CD4-positive, alpha-beta T cell treated with Interleukin-21 for 1 hour (primary cell): ENCODE data around the gene PIEZO1.
"Not testable (repeated sequence)": the region's sequence is repeated elsewhere in the genome, so short reads cannot be mapped to it uniquely, and the experiment has no call there.

Experiments used
- DNase-seq: peaks from one replicate; pipeline ENCODE4 v3.0.0-alpha.2; 2020

The PIEZO1 gene, protein sequence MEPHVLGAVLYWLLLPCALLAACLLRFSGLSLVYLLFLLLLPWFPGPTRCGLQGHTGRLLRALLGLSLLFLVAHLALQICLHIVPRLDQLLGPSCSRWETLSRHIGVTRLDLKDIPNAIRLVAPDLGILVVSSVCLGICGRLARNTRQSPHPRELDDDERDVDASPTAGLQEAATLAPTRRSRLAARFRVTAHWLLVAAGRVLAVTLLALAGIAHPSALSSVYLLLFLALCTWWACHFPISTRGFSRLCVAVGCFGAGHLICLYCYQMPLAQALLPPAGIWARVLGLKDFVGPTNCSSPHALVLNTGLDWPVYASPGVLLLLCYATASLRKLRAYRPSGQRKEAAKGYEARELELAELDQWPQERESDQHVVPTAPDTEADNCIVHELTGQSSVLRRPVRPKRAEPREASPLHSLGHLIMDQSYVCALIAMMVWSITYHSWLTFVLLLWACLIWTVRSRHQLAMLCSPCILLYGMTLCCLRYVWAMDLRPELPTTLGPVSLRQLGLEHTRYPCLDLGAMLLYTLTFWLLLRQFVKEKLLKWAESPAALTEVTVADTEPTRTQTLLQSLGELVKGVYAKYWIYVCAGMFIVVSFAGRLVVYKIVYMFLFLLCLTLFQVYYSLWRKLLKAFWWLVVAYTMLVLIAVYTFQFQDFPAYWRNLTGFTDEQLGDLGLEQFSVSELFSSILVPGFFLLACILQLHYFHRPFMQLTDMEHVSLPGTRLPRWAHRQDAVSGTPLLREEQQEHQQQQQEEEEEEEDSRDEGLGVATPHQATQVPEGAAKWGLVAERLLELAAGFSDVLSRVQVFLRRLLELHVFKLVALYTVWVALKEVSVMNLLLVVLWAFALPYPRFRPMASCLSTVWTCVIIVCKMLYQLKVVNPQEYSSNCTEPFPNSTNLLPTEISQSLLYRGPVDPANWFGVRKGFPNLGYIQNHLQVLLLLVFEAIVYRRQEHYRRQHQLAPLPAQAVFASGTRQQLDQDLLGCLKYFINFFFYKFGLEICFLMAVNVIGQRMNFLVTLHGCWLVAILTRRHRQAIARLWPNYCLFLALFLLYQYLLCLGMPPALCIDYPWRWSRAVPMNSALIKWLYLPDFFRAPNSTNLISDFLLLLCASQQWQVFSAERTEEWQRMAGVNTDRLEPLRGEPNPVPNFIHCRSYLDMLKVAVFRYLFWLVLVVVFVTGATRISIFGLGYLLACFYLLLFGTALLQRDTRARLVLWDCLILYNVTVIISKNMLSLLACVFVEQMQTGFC (N-terminal part only)

DNA sequence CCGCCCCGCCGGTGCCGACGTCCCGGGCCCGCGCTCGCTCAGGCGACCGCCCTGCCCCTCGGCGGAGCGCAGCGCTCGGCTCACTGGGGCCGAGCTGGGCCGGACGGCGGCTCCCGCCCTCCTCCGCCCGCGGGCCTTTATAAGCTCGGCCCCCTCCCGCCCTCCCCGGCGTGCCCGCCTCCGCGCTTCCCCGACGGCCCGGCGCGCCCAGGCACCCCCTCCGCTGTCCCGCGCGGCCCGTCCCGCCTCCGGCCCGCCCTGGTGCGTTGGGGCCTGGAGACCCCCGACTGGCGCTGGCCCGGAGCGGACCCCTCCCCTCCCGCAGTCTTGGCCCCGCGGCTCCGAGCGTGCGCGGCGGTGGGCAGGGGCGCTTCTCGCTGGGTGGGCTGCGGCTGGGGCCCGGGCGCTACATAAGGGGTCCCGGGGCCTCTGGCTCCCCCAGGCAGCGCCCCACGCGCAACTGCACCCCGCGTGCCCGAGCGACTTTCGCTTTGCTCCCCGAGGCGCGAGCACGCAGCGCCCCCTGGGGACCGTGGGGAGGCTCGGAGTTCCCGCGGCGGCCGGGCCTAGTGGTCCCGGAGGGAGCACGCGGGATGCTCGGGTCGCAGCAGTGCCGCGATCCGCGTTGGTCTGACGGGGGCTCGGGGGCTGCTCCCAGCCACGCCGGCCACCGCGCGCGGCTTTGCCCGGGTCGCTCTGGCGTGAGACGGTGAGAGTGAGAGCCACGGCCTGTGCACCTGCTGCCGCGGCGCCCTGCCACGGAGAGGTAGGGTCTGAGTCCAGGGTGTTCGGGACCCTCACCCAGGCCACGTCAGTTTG lies at the start of gene PIEZO1:
PIEZO1 (minus strand) TSS at position 115 of the 819 bp plus-strand sequence. CDS start 256 bp downstream, outside the sequence.
- peak; percentile 88 for DNase-seq

DNA sequence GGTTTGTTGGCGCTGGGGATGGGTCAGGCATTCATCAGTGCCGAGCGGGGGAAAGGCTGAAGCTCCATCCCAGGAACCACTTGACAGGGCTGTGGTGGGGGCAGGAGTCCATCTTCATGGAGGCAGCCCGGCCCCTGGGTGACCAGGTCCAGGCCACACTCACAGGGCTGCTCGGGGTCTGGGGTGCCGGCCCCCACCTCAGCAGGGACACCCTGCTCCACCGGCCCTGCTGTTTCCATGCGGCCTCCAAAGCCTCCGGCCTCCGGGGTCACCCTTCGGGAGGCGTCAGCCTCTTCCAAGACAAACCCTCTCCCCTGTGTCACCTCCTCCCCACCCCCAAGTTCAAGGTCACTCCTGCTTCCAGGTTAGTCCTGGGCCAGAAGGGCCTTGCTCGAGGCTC lies 49.6 kb upstream of the PIEZO1 start:
- no peak for DNase-seq

DNA sequence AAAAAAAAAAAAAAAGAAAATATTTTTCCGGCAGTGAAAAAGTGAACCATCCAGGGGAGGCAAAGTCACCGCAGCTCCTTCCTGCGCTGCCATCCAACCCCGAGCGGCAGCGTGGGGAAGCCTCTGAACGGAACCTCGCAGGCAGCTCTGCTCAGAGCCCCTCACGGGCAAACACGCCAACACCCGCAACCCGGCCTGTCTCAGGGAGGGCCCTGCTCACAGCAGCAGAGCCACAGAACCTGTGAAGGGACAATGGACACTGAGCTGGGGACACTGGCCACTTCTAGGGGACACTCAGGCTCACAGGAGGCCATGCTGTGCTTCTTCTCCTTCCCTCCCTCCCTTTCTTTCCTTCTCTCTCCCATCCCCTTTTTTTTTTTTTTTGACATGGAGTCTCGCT lies 48.1 kb upstream of the PIEZO1 start:
- no peak for DNase-seq

DNA sequence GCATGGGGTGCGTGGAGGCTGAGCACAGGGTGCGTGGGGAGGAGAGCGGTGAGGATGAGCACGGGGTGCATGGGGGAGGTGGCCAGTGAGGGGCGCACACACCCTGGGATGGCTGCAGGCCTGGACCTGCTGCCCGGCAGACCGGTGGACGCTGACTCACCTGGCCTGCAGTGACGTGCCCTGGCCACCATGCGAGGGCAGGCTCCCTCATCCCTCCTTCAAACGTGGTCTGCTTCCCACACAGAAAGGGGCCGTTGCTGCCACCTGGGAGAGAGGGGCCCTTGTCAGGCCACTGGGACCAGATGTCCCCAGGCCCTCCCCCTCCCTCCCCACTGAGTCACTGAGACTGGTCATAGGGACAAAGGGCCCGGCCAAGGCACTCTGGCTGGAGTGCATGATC lies 46.8 kb upstream of the PIEZO1 start:
- DNase-seq, result no peak

DNA sequence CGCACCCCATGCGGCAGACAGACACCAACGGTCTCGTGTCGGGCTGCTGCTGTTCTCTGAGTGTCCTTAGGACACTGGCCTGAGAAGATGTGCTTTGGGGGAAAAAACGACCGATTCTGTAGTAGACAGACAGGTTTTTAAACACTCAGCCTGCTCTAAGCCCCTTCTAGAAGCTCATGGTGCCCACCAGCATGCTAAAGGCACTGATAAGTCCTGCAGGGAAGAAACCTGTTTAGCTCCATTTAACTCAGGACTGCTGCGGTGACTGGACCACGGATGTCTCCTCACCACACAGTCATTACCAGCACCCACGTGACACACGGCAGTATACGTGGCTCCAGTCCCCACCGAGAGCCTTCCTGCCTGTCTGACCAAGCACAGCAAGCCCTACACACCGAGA lies 45.8 kb upstream of the PIEZO1 start:
- no peak for DNase-seq

DNA sequence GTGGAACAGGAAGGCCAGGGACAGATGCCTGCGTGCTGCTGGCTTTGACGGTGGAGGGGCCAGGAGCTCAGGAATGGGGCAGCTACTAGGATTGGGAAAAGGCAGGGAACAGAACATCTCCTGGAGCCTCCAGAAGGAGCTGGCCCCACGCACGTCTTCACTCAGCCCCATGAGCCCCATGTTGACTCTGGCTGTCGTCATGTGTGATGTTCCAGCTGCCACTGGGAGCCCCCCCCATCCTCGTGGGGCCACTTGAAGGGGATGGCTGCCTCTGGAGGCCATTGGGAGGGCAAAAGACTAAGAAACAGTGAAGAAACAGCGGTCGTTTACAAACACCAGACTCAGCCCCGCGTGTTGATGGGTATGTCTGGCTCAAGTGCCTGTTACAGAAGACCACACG lies 45.2 kb upstream of the PIEZO1 start:
- DNase-seq, result no peak

DNA sequence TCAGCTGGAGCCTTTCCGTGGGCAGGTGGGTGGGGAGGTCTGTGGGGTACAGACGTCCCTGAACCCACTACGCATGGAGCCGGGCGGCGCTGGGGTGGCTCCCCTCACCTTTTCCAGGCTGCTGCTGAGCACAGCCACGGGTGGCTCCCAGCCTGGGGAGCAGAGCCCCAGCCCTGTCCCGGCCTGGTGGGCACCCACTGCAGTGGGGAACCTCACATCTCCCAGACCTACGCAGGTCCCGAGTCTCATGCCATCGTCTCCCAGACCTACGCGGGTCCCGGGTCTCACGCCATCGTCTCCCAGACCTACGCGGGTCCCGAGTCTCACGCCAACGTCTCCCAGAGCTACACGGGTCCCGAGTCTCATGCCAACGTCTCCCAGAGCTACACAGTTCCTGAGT lies 43.7 kb upstream of the PIEZO1 start:
- no peak for DNase-seq

DNA sequence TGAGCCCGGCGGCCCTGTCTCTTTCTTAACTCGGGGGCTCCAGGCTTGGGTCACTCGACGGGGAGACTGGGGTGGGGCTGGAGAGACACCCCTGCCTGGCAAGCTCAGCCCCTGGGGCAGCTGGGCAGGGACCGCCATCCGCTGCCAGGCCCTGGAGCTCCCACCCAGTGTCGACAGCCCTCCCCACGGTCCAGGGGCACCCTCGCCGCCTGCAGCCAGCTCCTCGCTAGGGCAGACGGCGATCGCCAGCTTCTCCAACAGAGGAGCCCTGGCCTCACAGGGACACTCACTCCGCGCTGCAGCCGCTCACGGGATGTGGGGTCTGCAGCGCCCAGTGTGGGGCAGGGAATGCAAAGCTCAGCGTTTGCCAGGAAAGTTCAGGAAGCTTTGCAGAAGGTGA lies 42.7 kb upstream of the PIEZO1 start:
- DNase-seq, result no peak

DNA sequence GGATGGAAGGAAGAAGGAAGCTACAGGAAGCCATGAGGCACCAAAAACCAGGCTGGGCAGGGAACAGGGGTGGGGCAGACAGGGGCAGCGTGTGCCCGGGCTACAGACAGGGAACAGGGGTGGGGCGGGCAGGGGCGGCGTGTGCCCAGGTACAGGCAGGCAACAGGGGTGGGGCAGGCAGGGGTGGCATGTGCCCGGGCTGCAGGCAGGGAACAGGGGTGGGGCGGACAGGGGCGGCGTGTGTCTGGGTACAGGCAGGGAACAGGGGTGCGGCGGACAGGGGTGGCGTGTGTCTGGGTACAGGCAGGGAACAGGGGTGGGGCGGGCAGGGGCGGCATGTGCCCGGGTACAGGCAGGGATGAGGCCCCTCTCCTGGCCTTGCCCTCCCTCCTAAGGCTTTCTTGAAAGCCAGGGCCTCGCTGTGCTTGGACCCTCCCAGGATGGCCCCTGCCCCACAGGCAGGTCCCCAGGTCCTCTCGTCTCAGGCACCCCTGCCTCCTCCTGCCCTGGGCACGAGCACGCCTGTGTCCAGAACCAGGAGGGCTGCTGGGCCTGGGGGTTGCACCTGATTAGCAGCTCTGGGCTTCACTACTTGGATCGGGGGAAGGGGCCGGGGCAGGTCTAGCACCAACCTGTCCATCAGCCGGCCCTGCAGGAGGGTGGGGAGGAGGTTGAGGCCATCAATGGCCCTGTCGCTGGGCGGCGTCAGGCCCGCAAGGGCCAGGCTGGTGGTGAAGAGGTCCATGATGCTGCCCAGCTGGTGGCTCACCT lies 41.2 kb upstream of the PIEZO1 start:
- DNase-seq, result no peak

DNA sequence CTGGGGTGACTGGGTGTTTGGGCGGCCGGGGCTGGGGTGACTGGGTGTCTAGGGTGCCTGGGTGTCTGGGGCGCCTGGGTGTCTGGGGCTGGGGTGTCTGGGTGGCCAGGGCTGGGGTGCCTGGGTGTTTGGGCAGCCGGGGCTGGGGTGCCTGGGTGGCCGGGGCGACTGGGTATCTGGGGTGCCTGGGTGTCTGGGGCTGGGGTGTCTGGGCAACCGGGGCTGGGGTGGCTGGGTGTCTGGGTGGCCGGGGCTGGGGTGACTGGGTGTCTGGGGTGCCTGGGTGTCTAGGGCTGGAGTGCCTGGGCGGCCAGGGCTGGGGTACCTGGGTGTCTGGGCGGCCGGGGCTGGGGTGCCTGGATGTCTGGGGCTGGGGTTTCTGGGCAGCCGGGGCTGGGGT lies 40.1 kb upstream of the PIEZO1 start:
- DNase-seq, result no peak

DNA sequence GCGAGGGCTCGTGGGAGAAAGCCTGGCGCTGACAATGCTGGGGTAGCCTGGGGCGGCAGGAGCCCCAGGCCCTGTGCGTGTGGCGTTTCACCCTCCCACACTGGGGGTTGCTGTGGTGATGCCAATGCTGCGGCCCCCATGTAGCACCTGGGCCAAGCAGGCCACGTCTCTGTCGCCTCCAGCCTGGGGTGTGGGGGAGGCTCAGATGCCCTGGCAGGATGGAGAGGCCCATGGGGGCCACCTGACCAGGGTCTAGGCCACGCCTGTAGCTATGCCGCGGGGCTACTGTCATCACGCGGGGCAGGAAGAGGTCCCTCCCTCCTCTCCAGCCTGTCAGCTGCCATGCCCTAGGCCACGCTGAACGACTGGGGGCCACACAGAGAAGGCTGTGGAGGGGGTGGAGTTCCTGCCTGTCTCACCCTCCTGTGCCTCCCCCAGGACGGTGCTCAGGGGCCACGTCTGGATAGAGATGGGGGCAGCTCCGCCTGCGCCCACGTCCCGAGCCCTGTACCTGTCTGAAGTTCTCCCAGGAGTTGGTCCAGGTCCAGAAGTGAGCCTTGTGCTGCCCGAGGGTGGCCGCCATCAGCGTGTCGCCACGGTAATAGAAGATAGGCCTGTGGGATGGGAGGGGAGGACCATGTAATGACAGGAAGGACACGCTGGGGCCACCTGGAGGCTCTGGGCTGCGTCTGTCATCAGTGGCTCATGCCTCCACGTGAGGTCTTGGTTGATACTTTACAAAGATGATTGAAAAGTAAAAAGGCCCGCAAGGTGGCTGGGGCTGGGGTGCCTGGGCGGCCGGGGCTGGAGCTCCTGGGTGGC lies 39.4 kb upstream of the PIEZO1 start:
- DNase-seq, result no peak

DNA sequence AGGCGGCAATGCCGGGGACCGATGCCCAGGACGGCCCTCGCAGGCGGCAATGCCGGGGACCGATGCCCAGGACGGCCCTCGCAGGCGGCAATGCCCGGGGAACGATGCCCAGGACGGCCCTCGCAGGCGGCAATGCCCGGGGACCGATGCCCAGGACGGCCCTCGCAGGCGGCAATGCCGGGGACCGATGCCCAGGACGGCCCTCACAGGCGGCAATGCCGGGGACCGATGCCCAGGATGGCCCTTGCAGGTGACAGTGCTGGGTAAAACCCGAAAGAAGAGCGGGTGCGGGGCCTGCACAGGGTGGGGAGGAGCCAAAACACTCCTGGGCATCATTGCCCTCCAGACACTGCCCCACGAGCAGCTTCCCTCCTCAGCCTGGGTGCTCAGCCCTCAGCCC lies 38.6 kb upstream of the PIEZO1 start:
- not testable (repeated sequence) for DNase-seq

DNA sequence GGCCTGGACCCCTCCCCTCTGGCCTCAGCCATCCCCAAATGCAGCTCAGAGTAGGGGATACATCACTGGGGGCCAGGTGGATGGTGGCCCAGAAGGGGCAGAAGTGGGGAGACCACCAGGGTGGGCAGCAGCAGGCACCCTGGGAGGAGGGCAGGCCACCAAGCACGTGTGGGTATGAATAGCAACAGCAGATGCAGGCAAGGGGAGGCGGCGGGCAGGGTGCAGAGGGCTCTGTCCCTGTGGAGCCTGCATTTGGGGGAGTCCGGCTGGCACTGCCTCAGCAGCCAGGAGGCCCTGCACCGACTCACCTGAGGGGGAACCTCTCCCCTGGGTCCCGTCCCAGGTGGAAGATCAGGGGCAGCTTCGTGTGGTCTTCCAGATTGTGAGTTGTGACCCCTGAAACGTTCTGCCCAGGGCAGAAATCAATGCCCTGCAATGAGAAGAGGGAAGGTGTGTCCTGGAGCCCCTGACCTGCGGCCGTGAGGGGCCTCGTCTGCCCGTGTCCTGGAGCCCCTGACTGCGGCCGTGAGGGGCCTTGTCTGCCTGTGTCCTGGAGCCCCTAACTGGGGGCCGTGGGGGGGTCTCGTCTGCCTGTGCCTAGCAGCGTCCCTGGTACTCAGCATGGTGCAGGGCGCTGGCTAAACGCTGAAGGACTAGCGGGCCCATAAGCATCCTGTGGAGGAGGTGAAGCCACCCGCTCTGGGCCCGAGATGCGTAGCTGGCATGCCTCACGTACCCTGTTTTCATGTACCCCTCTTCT lies 37.4 kb upstream of the PIEZO1 start:
- DNase-seq, result no peak

DNA sequence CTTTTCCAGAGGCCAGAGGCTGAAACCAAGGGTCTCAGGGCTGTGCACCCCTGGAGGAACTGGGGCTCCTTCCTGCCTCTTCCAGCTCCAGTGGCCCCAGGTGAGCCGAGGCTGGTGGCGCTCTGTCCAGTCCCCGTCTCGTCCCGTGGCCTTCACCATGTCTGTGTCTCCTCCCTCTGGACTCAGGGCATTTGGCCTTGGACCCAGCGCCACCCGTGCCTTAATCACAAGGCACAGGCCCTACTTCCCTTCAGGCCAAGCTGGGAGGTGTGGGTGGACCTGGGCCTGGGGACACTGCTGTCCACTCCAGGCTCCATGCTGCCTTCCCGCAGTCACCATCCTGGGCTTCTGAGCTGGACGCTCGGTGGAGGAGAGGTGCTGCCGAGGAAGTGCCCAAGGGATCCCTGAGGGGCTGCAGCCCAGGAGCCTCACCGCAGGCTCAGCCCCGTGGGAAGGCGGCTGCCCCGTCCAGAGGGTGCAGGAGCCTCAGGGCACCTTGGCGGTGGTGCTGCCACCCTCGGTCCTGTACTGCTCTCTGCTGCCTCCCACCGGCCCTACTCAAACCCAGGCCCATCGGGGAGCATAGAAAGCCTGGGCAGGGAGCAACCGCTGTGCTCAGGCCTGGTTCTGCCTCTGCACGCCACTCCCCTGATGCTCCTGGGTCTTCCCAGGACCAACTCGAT lies 36.3 kb upstream of the PIEZO1 start:
- DNase-seq, result no peak

DNA sequence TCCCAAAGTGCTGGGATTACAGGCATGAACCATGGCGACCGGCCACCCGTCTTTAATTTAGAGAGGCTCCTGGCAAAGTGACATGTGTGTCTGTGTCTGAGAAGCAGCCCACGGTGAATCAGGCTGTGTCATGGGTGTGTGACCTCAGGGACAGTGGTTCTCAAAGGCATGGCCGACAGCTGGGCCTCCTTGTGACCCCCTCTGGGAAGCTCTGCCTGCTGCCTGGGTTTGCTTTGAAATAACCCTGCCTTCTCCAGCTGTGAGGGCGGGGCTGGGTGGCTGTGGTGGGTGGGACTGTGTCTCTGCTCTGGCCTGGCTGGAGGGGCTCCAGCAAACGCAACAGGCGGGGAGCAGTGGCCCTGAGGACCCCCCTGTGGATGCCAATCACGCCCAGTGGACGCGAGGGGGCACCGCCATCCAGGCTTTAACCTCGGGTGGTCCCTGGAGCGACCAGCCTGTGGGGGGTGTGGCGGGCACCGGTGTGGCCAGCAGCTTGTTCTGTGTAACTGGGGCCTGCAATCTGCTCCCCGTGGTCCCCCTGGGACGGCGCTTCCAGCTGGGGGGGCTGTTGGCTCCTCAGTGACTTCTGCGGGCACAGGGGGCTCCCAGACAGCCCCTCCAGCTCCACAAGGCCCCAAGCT lies 35.5 kb upstream of the PIEZO1 start:
- DNase-seq, result no peak

DNA sequence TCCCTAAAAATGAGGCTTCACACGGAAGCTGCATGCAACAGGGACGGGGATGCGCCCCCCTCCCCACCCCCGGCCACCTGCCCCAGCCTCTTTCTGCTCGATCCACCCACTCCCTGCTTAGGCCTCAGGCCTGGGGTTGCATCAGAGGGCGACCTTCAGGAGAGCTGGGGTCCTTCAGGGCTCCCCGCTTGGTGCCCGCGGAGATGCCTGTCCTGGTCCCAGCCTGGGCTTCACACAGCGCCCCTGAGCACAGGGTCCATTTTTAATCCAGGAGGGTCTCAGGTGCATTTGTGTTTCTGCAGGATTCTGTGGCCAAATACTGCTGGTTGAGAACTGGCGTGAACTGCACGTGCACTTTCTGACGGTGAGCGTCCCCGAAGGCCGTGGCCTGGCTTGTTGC lies 34.1 kb upstream of the PIEZO1 start:
- no peak for DNase-seq

DNA sequence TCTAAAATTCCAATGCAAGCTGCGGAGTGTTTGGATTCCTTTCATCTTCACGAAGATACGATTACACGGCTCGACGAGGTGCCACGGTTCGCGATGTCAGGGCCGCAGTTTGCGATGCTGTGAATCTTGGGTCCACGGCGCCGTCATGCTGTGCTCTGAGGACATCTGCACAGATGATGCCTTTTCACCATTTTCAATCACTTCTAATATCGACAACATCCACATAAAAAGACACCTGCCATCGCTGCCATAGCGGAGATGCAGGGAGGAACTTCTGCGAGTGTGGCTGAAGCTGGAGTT lies 33.5 kb upstream of the PIEZO1 start:
- no peak for DNase-seq

DNA sequence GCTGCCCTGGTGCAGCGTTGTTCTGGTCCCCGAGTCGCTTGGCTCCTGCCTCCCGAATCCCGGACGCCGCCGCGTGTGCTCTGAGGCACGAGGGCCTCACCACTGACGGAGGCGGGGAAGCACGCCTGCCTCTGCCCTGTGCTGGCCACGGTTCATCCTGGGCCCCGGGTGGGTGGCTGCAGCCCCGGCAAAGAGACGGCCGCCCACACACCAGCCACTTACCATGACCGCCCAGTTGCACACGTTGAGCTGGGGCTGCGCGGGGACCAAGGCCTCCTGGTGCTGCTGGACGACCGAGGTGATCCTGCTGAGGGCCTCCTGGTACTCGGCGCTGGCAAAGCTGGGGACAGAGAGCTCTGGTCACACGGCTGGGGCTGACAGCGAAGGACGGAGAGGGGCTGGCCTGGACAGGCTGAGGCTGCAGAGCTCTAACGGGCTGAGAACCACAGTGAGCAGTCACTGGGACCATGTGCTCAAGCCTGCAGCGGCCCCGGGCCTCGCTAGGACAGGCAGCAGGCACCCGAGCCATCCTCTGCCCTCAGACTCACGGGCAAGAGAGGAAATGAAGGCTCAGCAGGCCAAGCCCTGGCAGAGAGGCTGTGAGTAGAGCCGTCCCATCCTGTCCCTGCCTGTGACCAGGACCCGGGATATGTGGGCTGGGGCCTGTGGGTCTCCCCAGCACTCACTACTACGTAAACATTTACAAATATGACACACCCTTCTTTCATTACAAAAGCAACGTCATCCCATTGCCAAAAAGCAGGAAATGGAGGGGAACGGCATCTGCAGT lies 33.0 kb upstream of the PIEZO1 start:
- DNase-seq, result no peak
